GM12878 (cell line): Measurements from ENCODE around the gene FBXL16. TPM values are rescaled to one million over a fixed set of nuclear protein-coding genes. Genes with fewer than 3 reads are reported as not detected.

Experiments used
- ATAC-seq: fragments of 200-7000 bp; cut with Tn5 transposase; 3 replicates; pipeline ENCODE4 v1.9.1; 2020; ENCODE audit warnings: mild to moderate bottlenecking, moderate library complexity
- BruUV-seq: library from RNA; stranded (reverse); fragments of 400-500 nt; replicated peaks from 2 replicates; lab custom pipeline; 2021; lab: Mats Ljungman, UMichigan
- CTCF ChIA-PET: fragments of 300-600 bp; sonication (Branson Sonifier 250); formaldehyde crosslinking; extraction: SDS; loops from one replicate; lab custom pipeline; 2021; ENCODE audit warnings: inconsistent platforms; lab: Yijun Ruan, JAX
- POLR2A ChIA-PET: fragments of 350-600 bp; formaldehyde crosslinking; extraction: SDS; loops from one replicate; lab custom pipeline; 2021; ENCODE audit warnings: inconsistent platforms; lab: Charles Lee
- RAD21 ChIA-PET: fragments of 300-600 bp; sonication (Branson Sonifier 250); formaldehyde crosslinking; loops from one replicate; lab custom pipeline; 2023; ENCODE audit warnings: antibody characterized with exemption; ENCODE audit not compliant: unreplicated experiment; lab: Charles Lee
- SMC1A ChIA-PET: fragments of 300-600 bp; sonication (Branson Sonifier 250); formaldehyde crosslinking; loops from one replicate; lab custom pipeline; 2023; ENCODE audit not compliant: unreplicated experiment, uncharacterized antibody; lab: Charles Lee
- DNase-seq: peaks from one replicate; pipeline ENCODE4 v3.0.0-alpha.2; 2011; ENCODE audit warnings: low read depth, low spot score
- FAIRE-seq: peaks from 3 replicates; lab custom pipeline; 2011; peaks lifted over from hg19 to GRCh38; lab: Jason Lieb, UNC
- H2AFZ ChIP-seq: 2 replicates; pipeline ENCODE4 v1.6.0; 2011; ENCODE audit warnings: low read depth, low read length, control low read depth; ENCODE audit not compliant: control insufficient read depth
- H3K27ac ChIP-seq: 2 replicates; pipeline ENCODE4 v1.5.1; 2011; ENCODE audit warnings: control low read depth; ENCODE audit not compliant: control insufficient read depth, insufficient read depth
- H3K27me3 ChIP-seq, 2 experiments: replicated peaks in 1 of 2; 2 replicates each; pipeline versions ENCODE4 v1.6.0 to v1.6.1; 2011; ENCODE audit warnings: low read length in 1 of 2; ENCODE audit not compliant: control insufficient read depth in 2 of 2, insufficient read depth in 2 of 2
- H3K36me3 ChIP-seq, 2 experiments: 2 replicates each; pipeline ENCODE4 v1.5.1; 2011; ENCODE audit warnings: low read length in 1 of 2; ENCODE audit not compliant: control insufficient read depth in 2 of 2, insufficient read depth in 2 of 2
- H3K4me1 ChIP-seq: 2 replicates; pipeline ENCODE4 v1.6.1; 2011; ENCODE audit warnings: mild to moderate bottlenecking, low read length, moderate library complexity, mixed read lengths; ENCODE audit not compliant: control insufficient read depth, insufficient read depth
- H3K4me2 ChIP-seq: 2 replicates; pipeline ENCODE4 v1.6.0; 2011; ENCODE audit warnings: control low read depth; ENCODE audit not compliant: control insufficient read depth, insufficient read depth
- H3K4me3 ChIP-seq: fragments of 200-600 bp; sonication (generic); 2 replicates; pipeline ENCODE4 v1.5.1; 2016
- H3K79me2 ChIP-seq: 2 replicates; pipeline ENCODE4 v1.6.0; 2011; ENCODE audit warnings: low read length; ENCODE audit not compliant: control insufficient read depth, insufficient read depth
- H3K9ac ChIP-seq: 2 replicates; pipeline ENCODE4 v1.8.0; 2011; ENCODE audit warnings: low read length, control low read depth, mixed read lengths; ENCODE audit not compliant: control insufficient read depth, insufficient read depth
- H3K9me3 ChIP-seq: replicated peaks from 3 replicates; pipeline ENCODE4 v1.5.1; 2011; ENCODE audit warnings: mild to moderate bottlenecking, low read length; ENCODE audit not compliant: control insufficient read depth, insufficient read depth
- H4K20me1 ChIP-seq: 2 replicates; pipeline ENCODE4 v1.6.0; 2011; ENCODE audit not compliant: control insufficient read depth, insufficient read depth
- CBFB ChIP-seq: IDR thresholded peaks from 2 replicates; pipeline ENCODE4 v1.6.1; 2016; ENCODE audit warnings: antibody characterized with exemption, low read depth
- NBN ChIP-seq: fragments of 450-650 bp; IDR thresholded peaks from 2 replicates; pipeline ENCODE4 v1.6.1; 2016
- NFYB ChIP-seq: IDR thresholded peaks from 2 replicates; pipeline ENCODE4 v1.6.1; 2011; ENCODE audit warnings: low read depth, mild to moderate bottlenecking, low read length, improper control_type of control experiment, moderate library complexity; ENCODE audit not compliant: insufficient read depth
- NRF1 ChIP-seq: conservative IDR thresholded peaks from 2 replicates; pipeline ENCODE4 v1.6.1; 2011; ENCODE audit warnings: mild to moderate bottlenecking, low read depth, low read length, improper control_type of control experiment
- POU2F2 ChIP-seq: IDR thresholded peaks from 3 replicates; pipeline ENCODE4 v1.6.1; 2011; ENCODE audit warnings: low read depth, mild to moderate bottlenecking, low read length, borderline replicate concordance
- RB1 ChIP-seq: fragments of 450-650 bp; formaldehyde crosslinking; IDR thresholded peaks from 2 replicates; pipeline ENCODE4 v1.6.1; 2017; ENCODE audit warnings: mild to moderate bottlenecking, borderline replicate concordance
- SMAD1 ChIP-seq: fragments of 450-650 bp; IDR thresholded peaks from 2 replicates; pipeline ENCODE4 v1.6.1; 2018; ENCODE audit warnings: mild to moderate bottlenecking, low read depth; ENCODE audit not compliant: partially characterized antibody
- TBL1XR1 ChIP-seq: IDR thresholded peaks from 2 replicates; pipeline ENCODE4 v1.6.1; 2012; ENCODE audit warnings: low read depth, low read length, improper control_type of control experiment
- YY1 ChIP-seq: IDR thresholded peaks from 2 replicates; pipeline ENCODE4 v1.6.1; 2011; ENCODE audit warnings: low read depth, mild to moderate bottlenecking, low read length
- ZSCAN29 ChIP-seq: fragments of 450-650 bp; IDR thresholded peaks from 2 replicates; pipeline ENCODE4 v1.6.1; 2017; ENCODE audit warnings: mild to moderate bottlenecking, moderate library complexity
- WGBS: methylation state at CpG from one replicate; pipeline ENCODE4 v1.1.6; 2016; ENCODE audit warnings: low lambda C conversion rate; ENCODE audit not compliant: insufficient replicate concordance, insufficient coverage; ENCODE audit errors: missing lambda C conversion rate; 5-methylcytosine and 5-hydroxymethylcytosine counted together
- in situ Hi-C: fragments of 300-500 bp; cut with MboI; formaldehyde crosslinking; loops from 9 replicates; pipeline ENCODE4 v1.14.3; 2018; ENCODE audit warnings: mixed read lengths
- intact Hi-C: fragments of 100-400 bp; cut with micrococcal nuclease; formaldehyde crosslinking; loops from one replicate; pipeline ENCODE4 v1.14.2; 2022; ENCODE audit not compliant: unreplicated experiment
- polyA plus RNA-seq, 11 experiments: library from polyadenylated mRNA; depleted of rRNA in 4 of 11; unstranded in 6 of 11; stranded (reverse) in 5 of 11; fragments of >200 nt; fragmentation: Nextera tagmentation in 4 of 11; fragmentation: Illumina TruSeq in 1 of 11; extraction: Ambion mirVana in 4 of 11; extraction: Trizol in 1 of 11; gene quantifications; 1 replicate in 1 of 11; 2 replicates in 10 of 11; pipeline versions ENCODE4 v1.2.1 to v1.2.3, GENCODE V29; 2011 to 2016; ENCODE audit warnings: inconsistent platforms in 2 of 11, missing spikeins in 2 of 11, low read depth in 1 of 11
- total RNA-seq, 4 experiments: library from RNA; depleted of rRNA in 3 of 4; stranded (reverse); fragments of >200 nt in 3 of 4; fragmentation: Illumina TruSeq in 1 of 4; extraction: Trizol in 1 of 4; gene quantifications; 2 replicates each; pipeline versions ENCODE4 v1.2.1 to v1.2.3, GENCODE V29; 2013 to 2021
- TF ChIP-seq, protein P1 (sequence below): fragments of 450-650 bp; IDR thresholded peaks from 2 replicates; pipeline ENCODE4 v1.6.1; 2017; ENCODE audit warnings: antibody characterized with exemption, mild to moderate bottlenecking, moderate library complexity

FBXL16 gene
- total and polyA plus RNA-seq, 10 of the 15 experiments (the other 5 are each of a cell fraction or from before 2014, with no cell fraction given), result 0.13 to 1.4 (median 0.24) TPM

- POLR2A ChIA-PET, result interaction anchor here (1.0 to 2.0 kb wide), 6 partner anchors 9 to 42 kb away, joined by 3 to 13 read pairs (median 4); partner anchors contain the start of genes RHOT2 and WDR24
- H3K4me3 ChIP-seq, result peak overlapping the region; percentile 77
- no peak for DNase-seq
- FAIRE-seq, result no peak
- H3K79me2 ChIP-seq, result peaks cover 24% of the 10 kb centered on the region
- in situ Hi-C loops (no loop called here), intact Hi-C loops (loop anchor here (5.0 kb wide), 1 partner anchor 43 kb away; the partner anchor contains the start of gene METTL26)
- SMC1A ChIA-PET, result no interaction called here
- no TSS peak for BruUV-seq
- no peaks in the 10 kb centered on the region for H3K9me3 ChIP-seq
- H3K27ac ChIP-seq, result peak overlapping the region; percentile 53
- peaks cover 6 to 9% of the 10 kb centered on the region in 2 experiments; a peak in 2 of 4 replicates for H3K36me3 ChIP-seq
- no peaks in the 10 kb centered on the region for H3K27me3 ChIP-seq
- TF ChIP-seq CBFB, result 0 out of 2 replicates have a peak, but pooled peaks have one; percentile 28
- no peak for TF ChIP-seq SMAD1
- TF ChIP-seq POU2F2, result 0 out of 3 replicates have a peak, but pooled peaks have one; percentile 1
- peak overlapping the region; percentile 84; the same call in 1 of the 2 replicates for H2AFZ ChIP-seq
- H3K4me1 ChIP-seq, result peaks cover 15% of the 10 kb centered on the region
- H3K4me2 ChIP-seq, result peak overlapping the region; percentile 98
- peaks cover 6% of the 10 kb centered on the region; the same call in 1 of the 2 replicates for H4K20me1 ChIP-seq
- CTCF ChIA-PET, result interaction anchor here (1.0 to 1.5 kb wide), 2 partner anchors 9 to 13 kb away, joined by 3 to 4 read pairs; partner anchors contain the start of genes RHOT2 and WDR24
- 1% methylated on average over 31 of the region's 38 CpGs for WGBS
- RAD21 ChIA-PET, result interaction anchor here (0.9 kb wide), 2 partner anchors 14 to 40 kb away, joined by 3 read pairs; partner anchors contain the start of gene ANTKMT
- no peak for ATAC-seq
- peak overlapping the region; percentile 88 for H3K9ac ChIP-seq
Measured at GRCh38 chr16:680625-680945, 25.0 kb downstream of the FBXL16 start.

DNA sequence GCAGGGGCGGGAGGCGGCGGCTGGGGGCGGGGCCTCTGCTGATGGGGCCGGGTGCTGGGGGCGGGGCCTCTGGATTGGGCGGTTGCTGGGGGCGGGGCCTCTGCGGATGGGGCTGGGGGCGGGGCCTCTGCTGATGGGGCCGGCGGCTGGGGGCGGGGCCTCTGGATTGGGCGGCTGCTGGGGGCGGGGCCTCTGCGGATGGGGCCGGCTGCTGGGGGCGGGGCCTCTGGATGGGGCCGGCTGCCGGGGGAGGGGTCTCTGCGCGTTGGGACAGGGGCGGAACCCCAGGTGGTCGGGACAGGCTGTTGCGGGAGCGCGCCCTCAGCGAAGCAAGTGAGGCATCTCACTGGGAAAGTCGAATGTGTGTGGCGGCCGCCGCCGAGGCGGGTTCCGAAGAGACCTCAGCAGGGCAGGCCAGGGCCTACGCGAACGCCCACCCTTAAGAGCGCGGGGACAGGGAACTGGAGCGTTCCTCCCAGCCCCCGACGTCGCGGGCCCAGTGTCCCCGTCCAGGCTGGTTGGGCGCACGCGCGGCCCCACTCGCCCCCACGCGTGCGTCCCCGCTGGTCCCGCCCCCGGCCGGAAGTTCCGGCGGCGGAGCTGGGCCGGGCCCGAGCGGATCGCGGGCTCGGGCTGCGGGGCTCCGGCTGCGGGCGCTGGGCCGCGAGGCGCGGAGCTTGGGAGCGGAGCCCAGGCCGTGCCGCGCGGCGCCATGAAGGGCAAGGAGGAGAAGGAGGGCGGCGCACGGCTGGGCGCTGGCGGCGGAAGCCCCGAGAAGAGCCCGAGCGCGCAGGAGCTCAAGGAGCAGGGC lies 25.6 kb downstream of the FBXL16 start, which contains the start of gene STUB1:
STUB1 (plus strand) TSS at position 597 of the 811 bp plus-strand sequence; CDS start at position 713, 116 bp downstream.
- H4K20me1 ChIP-seq, result peaks cover 6% of the 10 kb centered on the region; the same call in 1 of the 2 replicates
- DNase-seq (no peak), ATAC-seq (peak; percentile 74), FAIRE-seq (peak; percentile 57)
- peaks cover 15% of the 10 kb centered on the region for H3K4me1 ChIP-seq
- ChIA-PET SMC1A (no interaction called here), RAD21 (interaction anchor here (0.9 kb wide), 2 partner anchors 14 to 41 kb away, joined by 3 read pairs; partner anchors contain the start of gene ANTKMT), POLR2A (interaction anchor here (1.0 to 2.0 kb wide), 6 partner anchors 10 to 43 kb away, joined by 3 to 13 read pairs (median 4); partner anchors contain the start of genes RHOT2 and WDR24), CTCF (interaction anchor here (1.0 to 1.5 kb wide), 2 partner anchors 10 to 13 kb away, joined by 3 to 4 read pairs; partner anchors contain the start of genes RHOT2 and WDR24)
- peaks cover 6 to 7% of the 10 kb centered on the region in 2 experiments; a peak in 2 of 4 replicates for H3K36me3 ChIP-seq
- H3K27ac ChIP-seq, result peak within 1 kb of the TSS; percentile 53
- no peaks in the 10 kb centered on the region for H3K9me3 ChIP-seq
- no peaks in the 10 kb centered on the region for H3K27me3 ChIP-seq
- 4% methylated on average over 31 of the region's 91 CpGs for WGBS
- peak within 1 kb of the TSS; percentile 89 for H2AFZ ChIP-seq
- peaks cover 24% of the 10 kb centered on the region for H3K79me2 ChIP-seq
- peak within 1 kb of the TSS; percentile 98 for H3K4me2 ChIP-seq
- peak within 1 kb of the TSS; percentile 77 for H3K4me3 ChIP-seq
- in situ Hi-C loops (no loop called here), intact Hi-C loops (loop anchor here (5.0 kb wide), 1 partner anchor 43 kb away; the partner anchor contains the start of gene METTL26)
- no TSS peak for BruUV-seq
- peak within 1 kb of the TSS; percentile 88 for H3K9ac ChIP-seq
- TF ChIP-seq ZSCAN29 (0 out of 2 replicates have a peak, but pooled peaks have one; percentile 18), NBN (peak; percentile 45; the same call in 1 of the 2 replicates), NFYB (no peak), YY1 (peak; percentile 47; the same call in 1 of the 2 replicates), POU2F2 (peak; percentile 32; the same call in 1 of the 3 replicates), RB1 (peak; percentile 62; the same call in 1 of the 2 replicates), TBL1XR1 (0 out of 2 replicates have a peak, but pooled peaks have one; percentile 15), NRF1 (peak; percentile 57)
- TF ChIP-seq, protein P1, sequence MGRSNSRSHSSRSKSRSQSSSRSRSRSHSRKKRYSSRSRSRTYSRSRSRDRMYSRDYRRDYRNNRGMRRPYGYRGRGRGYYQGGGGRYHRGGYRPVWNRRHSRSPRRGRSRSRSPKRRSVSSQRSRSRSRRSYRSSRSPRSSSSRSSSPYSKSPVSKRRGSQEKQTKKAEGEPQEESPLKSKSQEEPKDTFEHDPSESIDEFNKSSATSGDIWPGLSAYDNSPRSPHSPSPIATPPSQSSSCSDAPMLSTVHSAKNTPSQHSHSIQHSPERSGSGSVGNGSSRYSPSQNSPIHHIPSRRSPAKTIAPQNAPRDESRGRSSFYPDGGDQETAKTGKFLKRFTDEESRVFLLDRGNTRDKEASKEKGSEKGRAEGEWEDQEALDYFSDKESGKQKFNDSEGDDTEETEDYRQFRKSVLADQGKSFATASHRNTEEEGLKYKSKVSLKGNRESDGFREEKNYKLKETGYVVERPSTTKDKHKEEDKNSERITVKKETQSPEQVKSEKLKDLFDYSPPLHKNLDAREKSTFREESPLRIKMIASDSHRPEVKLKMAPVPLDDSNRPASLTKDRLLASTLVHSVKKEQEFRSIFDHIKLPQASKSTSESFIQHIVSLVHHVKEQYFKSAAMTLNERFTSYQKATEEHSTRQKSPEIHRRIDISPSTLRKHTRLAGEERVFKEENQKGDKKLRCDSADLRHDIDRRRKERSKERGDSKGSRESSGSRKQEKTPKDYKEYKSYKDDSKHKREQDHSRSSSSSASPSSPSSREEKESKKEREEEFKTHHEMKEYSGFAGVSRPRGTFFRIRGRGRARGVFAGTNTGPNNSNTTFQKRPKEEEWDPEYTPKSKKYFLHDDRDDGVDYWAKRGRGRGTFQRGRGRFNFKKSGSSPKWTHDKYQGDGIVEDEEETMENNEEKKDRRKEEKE, result peak; percentile 56; the same call in 1 of the 2 replicates
